Measurements from ENCODE around the gene ALG12. TPM values are rescaled to one million over a fixed set of nuclear protein-coding genes. Genes with fewer than 3 reads are reported as not detected.

Gene ALG12
- total RNA-seq, 1 donor = 20.3 TPM

- DNase-seq (ENCODE audit: low read depth) = no peak
- TF ChIP-seq, protein P1, sequence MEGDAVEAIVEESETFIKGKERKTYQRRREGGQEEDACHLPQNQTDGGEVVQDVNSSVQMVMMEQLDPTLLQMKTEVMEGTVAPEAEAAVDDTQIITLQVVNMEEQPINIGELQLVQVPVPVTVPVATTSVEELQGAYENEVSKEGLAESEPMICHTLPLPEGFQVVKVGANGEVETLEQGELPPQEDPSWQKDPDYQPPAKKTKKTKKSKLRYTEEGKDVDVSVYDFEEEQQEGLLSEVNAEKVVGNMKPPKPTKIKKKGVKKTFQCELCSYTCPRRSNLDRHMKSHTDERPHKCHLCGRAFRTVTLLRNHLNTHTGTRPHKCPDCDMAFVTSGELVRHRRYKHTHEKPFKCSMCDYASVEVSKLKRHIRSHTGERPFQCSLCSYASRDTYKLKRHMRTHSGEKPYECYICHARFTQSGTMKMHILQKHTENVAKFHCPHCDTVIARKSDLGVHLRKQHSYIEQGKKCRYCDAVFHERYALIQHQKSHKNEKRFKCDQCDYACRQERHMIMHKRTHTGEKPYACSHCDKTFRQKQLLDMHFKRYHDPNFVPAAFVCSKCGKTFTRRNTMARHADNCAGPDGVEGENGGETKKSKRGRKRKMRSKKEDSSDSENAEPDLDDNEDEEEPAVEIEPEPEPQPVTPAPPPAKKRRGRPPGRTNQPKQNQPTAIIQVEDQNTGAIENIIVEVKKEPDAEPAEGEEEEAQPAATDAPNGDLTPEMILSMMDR (IDR thresholded peaks at IDR 0.05; ENCODE audit: insufficient read depth, low read depth, low read length) = no peak
- no peak overlapping the region for H3K4me3 ChIP-seq (ENCODE audit: low read depth, low read length)
Measured at GRCh38 chr22:49936973-49937757, 18.9 kb upstream of the ALG12 start.

DNA sequence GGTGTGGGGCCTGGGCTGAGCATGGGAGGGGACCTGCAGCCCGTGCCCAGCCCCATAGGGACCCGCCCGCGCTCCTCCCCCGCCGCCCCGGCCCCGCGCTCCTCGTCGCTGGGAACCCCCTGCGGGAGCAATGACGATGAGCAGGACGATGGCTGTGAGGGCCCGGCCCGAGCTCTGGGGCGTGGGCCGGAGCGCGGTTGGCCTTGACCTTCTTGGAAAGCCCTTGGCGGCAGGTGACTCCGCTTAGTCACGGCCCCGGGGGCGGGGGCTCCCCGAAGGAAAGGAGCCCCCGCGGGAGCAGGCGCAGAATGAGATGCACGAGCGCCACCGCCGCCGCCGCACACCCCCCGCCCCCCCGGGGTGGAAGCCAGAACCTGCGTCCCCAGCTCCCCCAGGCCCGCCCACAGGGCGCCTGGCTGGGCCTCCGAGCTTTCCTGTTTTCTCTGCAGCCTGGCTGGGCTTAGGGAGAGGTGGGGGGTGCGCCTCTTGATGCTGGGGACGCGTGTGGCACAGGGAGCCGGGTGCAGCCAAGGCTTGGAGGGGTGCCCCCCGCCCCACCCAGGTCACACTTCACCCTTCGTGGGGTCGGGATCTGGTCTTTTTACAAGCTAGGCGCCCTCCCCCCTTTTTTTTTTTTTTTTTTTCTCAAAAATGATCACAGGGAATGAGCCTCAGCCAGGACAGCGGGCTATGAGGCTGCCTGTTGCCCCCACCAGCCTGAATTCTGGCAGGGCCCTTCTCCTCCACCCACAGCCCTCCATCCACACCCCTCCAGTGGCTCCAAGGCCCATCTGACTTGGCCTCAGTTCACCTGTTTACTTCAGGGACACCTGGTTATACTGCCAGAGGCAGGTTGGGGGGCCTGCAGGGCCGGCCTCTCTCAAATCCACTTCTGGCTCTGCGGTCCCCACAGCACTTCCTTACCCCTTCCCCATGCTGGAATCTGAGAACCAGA, 18.1 kb upstream of the ALG12 start:
- TF ChIP-seq, protein P1 (IDR thresholded peaks at IDR 0.05; ENCODE audit: insufficient read depth, low read depth, low read length) = no peak
- peak; percentile 91 for DNase-seq (ENCODE audit: low read depth)
- peak overlapping the region; percentile 29 for H3K4me3 ChIP-seq (ENCODE audit: low read depth, low read length)

DNA sequence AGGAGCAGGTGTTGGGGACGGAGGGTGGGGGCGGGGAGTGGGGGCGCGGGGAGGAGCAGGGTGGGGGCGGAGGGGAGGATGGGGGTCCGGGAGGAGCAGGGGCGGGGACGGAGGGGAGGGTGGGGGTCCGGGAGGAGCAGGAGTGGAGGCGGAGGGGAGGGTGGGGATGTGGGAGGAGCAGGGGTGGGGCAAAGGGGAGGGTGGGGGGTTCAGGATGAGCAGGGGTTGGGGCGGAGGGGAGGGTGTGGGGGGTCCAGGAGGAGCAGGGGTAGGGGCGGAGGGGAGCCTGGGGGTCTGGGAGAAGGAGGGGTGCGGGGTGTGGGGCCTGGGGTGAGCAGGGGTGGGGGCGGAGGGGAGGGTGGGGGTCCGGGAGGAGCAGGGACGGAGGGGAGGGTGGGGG, 17.3 kb upstream of the ALG12 start:
- H3K4me3 ChIP-seq (ENCODE audit: low read depth, low read length) = peak overlapping the region; percentile 42
- peak; percentile 39 for DNase-seq (ENCODE audit: low read depth)
- TF ChIP-seq, protein P1 (IDR thresholded peaks at IDR 0.05; ENCODE audit: insufficient read depth, low read depth, low read length) = no peak

- TF ChIP-seq, protein P1 (IDR thresholded peaks at IDR 0.05; ENCODE audit: insufficient read depth, low read depth, low read length) = no peak
- DNase-seq (ENCODE audit: low read depth) = peak; percentile 63
- H3K4me3 ChIP-seq (ENCODE audit: low read depth, low read length) = peak overlapping the region; percentile 60
Measured at GRCh38 chr22:49934891-49935557, 16.8 kb upstream of the ALG12 start.

- TF ChIP-seq, protein P1 (IDR thresholded peaks at IDR 0.05; ENCODE audit: insufficient read depth, low read depth, low read length) = no peak
- H3K4me3 ChIP-seq (ENCODE audit: low read depth, low read length) = peak overlapping the region; percentile 60
- peak; percentile 59 for DNase-seq (ENCODE audit: low read depth)
Measured at GRCh38 chr22:49934160-49934890, 16.1 kb upstream of the ALG12 start.
